CD8-positive, alpha-beta memory T cell (primary cell): ENCODE data around the gene HSPG2. TPM values are rescaled to one million over a fixed set of nuclear protein-coding genes. Genes with fewer than 3 reads are reported as not detected.
A peak's percentile ranks its signal among the peaks of the same experiment; 100 is the strongest.
"Not testable (repeated sequence)": the region's sequence is repeated elsewhere in the genome, so short reads cannot be mapped to it uniquely, and the experiment has no call there.

Experiments
- CTCF ChIA-PET: fragments of 350-600 bp; sonication (Branson Sonifier 250); formaldehyde crosslinking; loops from one replicate; lab custom pipeline; 2021; ENCODE audit warnings: antibody characterized with exemption; lab: Charles Lee
- POLR2A ChIA-PET: fragments of 350-600 bp; sonication (Branson Sonifier 250); formaldehyde crosslinking; loops from one replicate; lab custom pipeline; 2021; ENCODE audit warnings: antibody characterized with exemption; lab: Charles Lee
- DNase-seq, 5 donors: peaks; one replicate each; pipeline versions ENCODE4 v3.0.0 to v3.0.0-alpha.2; 2020 to 2022; ENCODE audit warnings: mixed read lengths in 1 of 5
- H3K27ac ChIP-seq: one replicate; pipeline ENCODE4 v1.7.0; 2013; ENCODE audit warnings: low read depth, mild to moderate bottlenecking, low read length, moderate library complexity
- H3K27me3 ChIP-seq: 2 replicates; pipeline ENCODE4 v1.7.0; 2013; ENCODE audit warnings: low read length, mild to moderate bottlenecking; ENCODE audit not compliant: insufficient read depth, poor library complexity, severe bottlenecking
- H3K36me3 ChIP-seq: 2 replicates; pipeline ENCODE4 v1.7.0; 2013; ENCODE audit warnings: mild to moderate bottlenecking, low read length, moderate library complexity; ENCODE audit not compliant: insufficient read depth
- H3K4me1 ChIP-seq: 2 replicates; pipeline ENCODE4 v1.7.0; 2013; ENCODE audit warnings: mild to moderate bottlenecking, low read length, moderate library complexity; ENCODE audit not compliant: insufficient read depth
- H3K4me3 ChIP-seq: 2 replicates; pipeline ENCODE4 v1.7.0; 2013; ENCODE audit warnings: mild to moderate bottlenecking, low read length
- H3K9me3 ChIP-seq: 2 replicates; pipeline ENCODE4 v1.7.0; 2013; ENCODE audit warnings: mild to moderate bottlenecking, low read length
- H3K27ac Mint-ChIP-seq, 8 donors: one replicate each; pipeline ENCODE4 v1.8.0; 2020 to 2021; ENCODE audit warnings: mixed read lengths in 8 of 8, mild to moderate bottlenecking in 6 of 8, inconsistent platforms in 3 of 8, moderate library complexity in 3 of 8
- H3K27me3 Mint-ChIP-seq, 2 donors: one replicate each; pipeline ENCODE4 v1.8.0; 2020 to 2021; ENCODE audit warnings: mixed read lengths in 2 of 2, mild to moderate bottlenecking in 1 of 2, moderate library complexity in 1 of 2
- H3K36me3 Mint-ChIP-seq, 3 donors: one replicate each; pipeline ENCODE4 v1.8.0; 2020 to 2021; ENCODE audit warnings: mixed read lengths in 3 of 3, inconsistent platforms in 1 of 3, mild to moderate bottlenecking in 1 of 3
- H3K4me1 Mint-ChIP-seq, 3 donors: one replicate each; pipeline ENCODE4 v1.8.0; 2020 to 2021; ENCODE audit warnings: mixed read lengths in 3 of 3, inconsistent platforms in 1 of 3, mild to moderate bottlenecking in 1 of 3
- H3K4me3 Mint-ChIP-seq, 7 donors: one replicate each; pipeline ENCODE4 v1.8.0; 2020 to 2021; ENCODE audit warnings: mixed read lengths in 7 of 7, mild to moderate bottlenecking in 6 of 7, moderate library complexity in 4 of 7, inconsistent platforms in 2 of 7
- H3K9me3 Mint-ChIP-seq, 5 donors: one replicate each; pipeline ENCODE4 v1.8.0; 2020 to 2022; ENCODE audit warnings: mixed read lengths in 5 of 5, mild to moderate bottlenecking in 3 of 5, moderate library complexity in 2 of 5, inconsistent platforms in 1 of 5
- polyA plus RNA-seq: library from polyadenylated mRNA; unstranded; fragments of 300-500 nt; fragmentation: Illumina TruSeq; gene quantifications from one replicate; pipeline ENCODE4 v1.2.3, GENCODE V29; 2021
- total RNA-seq, 2 experiments: library from RNA; stranded (reverse); gene quantifications; one replicate each; pipeline ENCODE4 v1.2.3, GENCODE V29; 2021

The HSPG2 gene
- total and polyA plus RNA-seq, 3 experiments from 2014 or later = 0.24 to 0.72 TPM; not detected in 1

- H3K9me3 Mint-ChIP-seq, H3K4me1 ChIP-seq, H3K27me3 ChIP-seq, H3K36me3 Mint-ChIP-seq, POLR2A ChIA-PET, H3K36me3 ChIP-seq, H3K27me3 Mint-ChIP-seq, H3K4me3 ChIP-seq, H3K27ac ChIP-seq, DNase-seq, H3K4me1 Mint-ChIP-seq, CTCF ChIA-PET, H3K9me3 ChIP-seq, H3K4me3 Mint-ChIP-seq: not testable (repeated sequence)
- H3K27ac Mint-ChIP-seq = peak within 1 kb of the TSS in 1 of 8 donors; percentile 11
Observed at GRCh38 chr1:21976703-21977239, 39.7 kb upstream of the HSPG2 start, which contains the start of gene CELA3B. TSS of gene CELA3B (plus strand) at chr1:21977022. CDS start at chr1:21977040, 18 bp downstream.

GRCh38 chr1:21975296-21975695 lies 38.2 kb upstream of the HSPG2 start:
- DNase-seq, POLR2A ChIA-PET: not testable (repeated sequence)

DNA sequence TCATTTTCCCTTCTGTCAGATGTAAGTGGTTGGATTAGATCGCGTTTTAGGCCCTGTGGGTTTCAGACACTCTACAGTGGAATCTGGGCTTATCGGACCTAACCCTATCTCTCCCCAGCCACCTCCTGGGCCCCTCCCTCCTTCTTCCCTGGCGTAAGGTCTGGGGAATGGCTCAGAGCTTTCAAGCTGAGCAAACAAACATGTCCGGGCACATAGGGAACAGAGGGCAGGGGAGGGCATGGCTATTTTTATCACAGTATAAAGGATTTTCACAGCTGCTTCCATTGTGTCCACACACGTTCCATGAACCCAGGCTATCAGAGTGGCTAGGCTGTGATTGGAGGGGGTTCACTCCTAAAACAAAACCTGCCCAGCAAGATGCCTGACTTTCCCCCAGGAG lies 37.6 kb upstream of the HSPG2 start:
- H3K9me3 Mint-ChIP-seq, H3K4me1 Mint-ChIP-seq, H3K27me3 Mint-ChIP-seq, CTCF ChIA-PET, H3K4me1 ChIP-seq, H3K4me3 ChIP-seq, POLR2A ChIA-PET, H3K36me3 ChIP-seq, DNase-seq, H3K4me3 Mint-ChIP-seq, H3K36me3 Mint-ChIP-seq, H3K27ac ChIP-seq, H3K27me3 ChIP-seq, H3K9me3 ChIP-seq, H3K27ac Mint-ChIP-seq: not testable (repeated sequence)

More at GRCh38 chr1:21975296-21975695, 38.2 kb upstream of the HSPG2 start:
- H3K4me1 ChIP-seq, H3K4me3 ChIP-seq, H3K27ac ChIP-seq, H3K36me3 ChIP-seq, H3K36me3 Mint-ChIP-seq, H3K27ac Mint-ChIP-seq, H3K27me3 Mint-ChIP-seq, CTCF ChIA-PET, H3K9me3 ChIP-seq, H3K27me3 ChIP-seq, H3K4me1 Mint-ChIP-seq, H3K4me3 Mint-ChIP-seq, H3K9me3 Mint-ChIP-seq: not testable (repeated sequence)

GRCh38 chr1:21973948-21974347 lies 36.8 kb upstream of the HSPG2 start:
- H3K27ac Mint-ChIP-seq, H3K4me1 ChIP-seq, H3K4me3 Mint-ChIP-seq, H3K27me3 Mint-ChIP-seq, DNase-seq, POLR2A ChIA-PET, H3K27ac ChIP-seq, CTCF ChIA-PET, H3K9me3 Mint-ChIP-seq, H3K4me3 ChIP-seq, H3K36me3 Mint-ChIP-seq, H3K9me3 ChIP-seq, H3K27me3 ChIP-seq, H3K36me3 ChIP-seq, H3K4me1 Mint-ChIP-seq: not testable (repeated sequence)

GRCh38 chr1:21972973-21973441 lies 35.9 kb upstream of the HSPG2 start:
- CTCF ChIA-PET, H3K27me3 ChIP-seq, H3K36me3 Mint-ChIP-seq, DNase-seq, H3K4me1 Mint-ChIP-seq, H3K4me3 Mint-ChIP-seq, H3K9me3 ChIP-seq, H3K4me1 ChIP-seq, H3K27ac ChIP-seq, H3K36me3 ChIP-seq, H3K9me3 Mint-ChIP-seq, H3K4me3 ChIP-seq, POLR2A ChIA-PET, H3K27me3 Mint-ChIP-seq: not testable (repeated sequence)
- peak overlapping the region in 1 of 8 donors; percentile 36 for H3K27ac Mint-ChIP-seq

DNA sequence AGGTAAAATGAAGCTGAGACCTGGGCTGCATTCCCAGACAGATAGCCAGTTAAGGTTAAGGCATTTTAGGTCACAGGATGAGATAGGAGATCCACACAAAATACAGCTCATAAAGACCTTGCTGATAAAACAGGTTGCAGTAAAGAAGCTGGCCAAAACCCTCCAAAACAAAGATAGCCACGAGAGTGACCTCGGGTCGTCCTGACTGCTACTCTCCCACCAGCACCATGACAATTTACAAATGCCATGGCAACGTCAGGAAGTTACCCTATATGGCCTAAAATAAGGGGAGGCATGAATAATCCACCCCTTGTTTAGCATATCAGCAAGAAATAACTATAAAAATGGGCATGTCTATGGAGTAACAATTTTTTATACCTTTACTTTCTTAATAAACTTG lies 33.4 kb upstream of the HSPG2 start:
- H3K36me3 Mint-ChIP-seq, POLR2A ChIA-PET, H3K4me3 ChIP-seq, CTCF ChIA-PET, H3K36me3 ChIP-seq, H3K9me3 ChIP-seq, H3K27ac ChIP-seq, H3K4me3 Mint-ChIP-seq, DNase-seq, H3K27ac Mint-ChIP-seq, H3K4me1 Mint-ChIP-seq, H3K27me3 ChIP-seq, H3K9me3 Mint-ChIP-seq, H3K4me1 ChIP-seq, H3K27me3 Mint-ChIP-seq: not testable (repeated sequence)

- H3K4me3 ChIP-seq, H3K36me3 ChIP-seq, H3K9me3 ChIP-seq, CTCF ChIA-PET, H3K27me3 ChIP-seq, H3K4me1 ChIP-seq, DNase-seq, H3K27ac Mint-ChIP-seq, H3K36me3 Mint-ChIP-seq, H3K27ac ChIP-seq, H3K4me3 Mint-ChIP-seq, H3K9me3 Mint-ChIP-seq, H3K4me1 Mint-ChIP-seq, H3K27me3 Mint-ChIP-seq: not testable (repeated sequence)
- POLR2A ChIA-PET = interaction anchor here (0.7 kb wide), 1 partner anchor 50 kb away, joined by 3 read pairs; no protein-coding TSS in a partner anchor
Observed at GRCh38 chr1:21969066-21969465, 32.0 kb upstream of the HSPG2 start.

- H3K27ac ChIP-seq, H3K27ac Mint-ChIP-seq, POLR2A ChIA-PET, H3K4me1 Mint-ChIP-seq, H3K4me3 ChIP-seq, CTCF ChIA-PET, H3K36me3 Mint-ChIP-seq, H3K36me3 ChIP-seq, DNase-seq, H3K9me3 Mint-ChIP-seq, H3K9me3 ChIP-seq, H3K27me3 Mint-ChIP-seq, H3K4me1 ChIP-seq, H3K27me3 ChIP-seq, H3K4me3 Mint-ChIP-seq: not testable (repeated sequence)
Observed at GRCh38 chr1:21967216-21967615, 30.1 kb upstream of the HSPG2 start.
